Keratinocyte (primary cell): Measurements from ENCODE around the gene ZFP36L2.

Experiments
- EZH2 ChIP-seq: IDR thresholded peaks from one replicate; pipeline ENCODE4 v1.6.1; 2012; ENCODE audit warnings: inconsistent platforms, mild to moderate bottlenecking, low read length, moderate library complexity
- TF ChIP-seq, protein P1 (sequence below), 3 experiments: IDR thresholded peaks in 1 of 3; conservative IDR thresholded peaks in 1 of 3; optimal IDR thresholded peaks in 1 of 3; 2 replicates in 2 of 3; 3 replicates in 1 of 3; pipeline versions ENCODE3 to v1.5.1; 2011; ENCODE audit warnings: low read length in 3 of 3, mild to moderate bottlenecking in 3 of 3, moderate library complexity in 2 of 3, control low read depth in 1 of 3, inconsistent platforms in 1 of 3; ENCODE audit not compliant: insufficient read depth in 2 of 3; ENCODE audit errors: extremely low read depth in 1 of 3

DNA sequence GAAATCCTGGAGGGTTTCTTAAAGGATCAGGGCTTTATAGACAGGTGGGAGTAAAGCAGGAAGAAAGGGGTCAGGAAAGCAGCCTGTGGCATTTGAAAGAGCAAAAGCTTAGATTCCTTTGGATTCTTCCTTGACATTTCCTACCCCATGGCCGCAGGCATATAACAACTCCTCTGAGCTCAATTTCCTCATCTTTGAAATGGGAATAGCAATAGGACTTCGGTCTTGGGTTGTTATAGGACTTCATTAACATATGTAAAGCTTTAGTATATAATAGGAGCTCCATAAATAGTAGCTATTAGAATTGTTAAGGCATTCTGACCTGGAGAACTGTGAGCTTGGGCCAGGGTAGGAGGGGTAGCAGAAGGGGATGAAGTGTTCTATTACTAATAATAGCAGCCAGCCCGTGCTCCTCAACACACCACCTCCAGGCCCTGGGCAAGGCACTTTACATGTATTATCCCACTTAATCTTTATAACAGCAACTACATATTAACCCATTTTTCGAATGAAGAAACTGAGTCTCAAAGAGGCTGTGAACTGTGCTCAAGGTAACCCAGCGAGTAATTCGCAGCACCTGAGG lies 10.6 kb downstream of the ZFP36L2 start:
- TF ChIP-seq, protein P1, sequence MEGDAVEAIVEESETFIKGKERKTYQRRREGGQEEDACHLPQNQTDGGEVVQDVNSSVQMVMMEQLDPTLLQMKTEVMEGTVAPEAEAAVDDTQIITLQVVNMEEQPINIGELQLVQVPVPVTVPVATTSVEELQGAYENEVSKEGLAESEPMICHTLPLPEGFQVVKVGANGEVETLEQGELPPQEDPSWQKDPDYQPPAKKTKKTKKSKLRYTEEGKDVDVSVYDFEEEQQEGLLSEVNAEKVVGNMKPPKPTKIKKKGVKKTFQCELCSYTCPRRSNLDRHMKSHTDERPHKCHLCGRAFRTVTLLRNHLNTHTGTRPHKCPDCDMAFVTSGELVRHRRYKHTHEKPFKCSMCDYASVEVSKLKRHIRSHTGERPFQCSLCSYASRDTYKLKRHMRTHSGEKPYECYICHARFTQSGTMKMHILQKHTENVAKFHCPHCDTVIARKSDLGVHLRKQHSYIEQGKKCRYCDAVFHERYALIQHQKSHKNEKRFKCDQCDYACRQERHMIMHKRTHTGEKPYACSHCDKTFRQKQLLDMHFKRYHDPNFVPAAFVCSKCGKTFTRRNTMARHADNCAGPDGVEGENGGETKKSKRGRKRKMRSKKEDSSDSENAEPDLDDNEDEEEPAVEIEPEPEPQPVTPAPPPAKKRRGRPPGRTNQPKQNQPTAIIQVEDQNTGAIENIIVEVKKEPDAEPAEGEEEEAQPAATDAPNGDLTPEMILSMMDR (optimal IDR thresholded peaks at IDR 0.05 in 1 of 3, IDR thresholded peaks at IDR 0.05 in 1 of 3, conservative IDR thresholded peaks at IDR 0.05 in 1 of 3; ENCODE audit: extremely low read depth in 1 of 3, insufficient read depth in 2 of 3, low read length in 3 of 3) = no peak
- no peak for TF ChIP-seq EZH2
